ENCODE measurements around the gene SPCS2. TPM values are rescaled to one million over a fixed set of nuclear protein-coding genes. Genes with fewer than 3 reads are reported as not detected.
"Not testable (repeated sequence)": the region's sequence is repeated elsewhere in the genome, so short reads cannot be mapped to it uniquely, and the experiment has no call there.

SPCS2 gene
- total RNA-seq, 1 donor from 2014 or later = 178 TPM

- ATAC-seq (no peak), DNase-seq (no peak)
- Histone ChIP-seq H3K27me3 (no peaks in the 10 kb centered on the region), H3K9me3 (no peaks in the 10 kb centered on the region), H3K27ac (no peak overlapping the region), H3K36me3 (peaks cover 4% of the 10 kb centered on the region), H3K4me1 (no peaks in the 10 kb centered on the region), H3K4me3 (no peak overlapping the region)
- intact Hi-C loops (cut with DNase I) = no loop called here
- TF ChIP-seq CTCF (IDR thresholded peaks at IDR 0.05) = no peak
Observed at GRCh38 chr11:75013051-75013450, 64.0 kb downstream of the SPCS2 start.

GRCh38 chr11:75014129-75014528, 65.1 kb downstream of the SPCS2 start:
- intact Hi-C loops (cut with DNase I) = no loop called here
- no peak overlapping the region for H3K4me3 ChIP-seq
- ATAC-seq (no peak), DNase-seq (no peak)
- H3K27ac ChIP-seq = no peak overlapping the region
- no peaks in the 10 kb centered on the region for H3K27me3 ChIP-seq
- no peak for TF ChIP-seq CTCF (IDR thresholded peaks at IDR 0.05)
- peaks cover 2% of the 10 kb centered on the region for H3K36me3 ChIP-seq
- no peaks in the 10 kb centered on the region for H3K4me1 ChIP-seq
- no peaks in the 10 kb centered on the region for H3K9me3 ChIP-seq

GRCh38 chr11:75019200-75019599, 70.1 kb downstream of the SPCS2 start:
- H3K27ac ChIP-seq; ATAC-seq; H3K27me3 ChIP-seq; H3K4me1 ChIP-seq; H3K4me3 ChIP-seq; DNase-seq; H3K9me3 ChIP-seq; intact Hi-C loops (cut with DNase I); H3K36me3 ChIP-seq: not testable (repeated sequence)

- DNase-seq; H3K36me3 ChIP-seq; H3K4me1 ChIP-seq; H3K9me3 ChIP-seq; ATAC-seq; H3K4me3 ChIP-seq; H3K27ac ChIP-seq; H3K27me3 ChIP-seq; intact Hi-C loops (cut with DNase I): not testable (repeated sequence)
Observed at GRCh38 chr11:75020328-75020727, 71.3 kb downstream of the SPCS2 start.

- Histone ChIP-seq H3K27me3 (no peaks in the 10 kb centered on the region), H3K9me3 (no peaks in the 10 kb centered on the region), H3K4me3 (no peak overlapping the region), H3K4me1 (no peaks in the 10 kb centered on the region), H3K27ac (no peak overlapping the region), H3K36me3 (no peaks in the 10 kb centered on the region)
- TF ChIP-seq CTCF (IDR thresholded peaks at IDR 0.05) = no peak
- intact Hi-C loops (cut with DNase I) = no loop called here
- DNase-seq = no peak
- ATAC-seq = no peak
Observed at GRCh38 chr11:75022296-75022695, 73.2 kb downstream of the SPCS2 start.

GRCh38 chr11:75022759-75023396, 73.8 kb downstream of the SPCS2 start:
- intact Hi-C loops (cut with DNase I) = no loop called here
- ATAC-seq (peak; percentile 96), DNase-seq (peak; percentile 83)
- TF ChIP-seq CTCF (IDR thresholded peaks at IDR 0.05) = peak; percentile 99
- no peaks in the 10 kb centered on the region for H3K36me3 ChIP-seq
- H3K9me3 ChIP-seq = no peaks in the 10 kb centered on the region
- H3K4me3 ChIP-seq = no peak overlapping the region
- H3K27me3 ChIP-seq = no peaks in the 10 kb centered on the region
- no peaks in the 10 kb centered on the region for H3K4me1 ChIP-seq
- H3K27ac ChIP-seq = no peak overlapping the region
